ENCODE data around the gene FRRS1.
"Not testable (repeated sequence)": the region's sequence is repeated elsewhere in the genome, so short reads cannot be mapped to it uniquely, and the experiment has no call there.

FRRS1 gene

GRCh38 chr1:99766378-99766800 lies at the start of gene FRRS1:
FRRS1 (minus strand) TSS chr1:99766635; CDS start chr1:99748768, 17,867 bp downstream.
- DNase-seq (ENCODE audit: low spot score) = peak; percentile 67

- DNase-seq (ENCODE audit: low spot score) = no peak
Measured at GRCh38 chr1:99814373-99814900, 48.0 kb upstream of the FRRS1 start.

- DNase-seq (ENCODE audit: low spot score) = no peak
Measured at GRCh38 chr1:99811747-99812146, 45.3 kb upstream of the FRRS1 start.

- no peak for DNase-seq (ENCODE audit: low spot score)
Measured at GRCh38 chr1:99811075-99811474, 44.6 kb upstream of the FRRS1 start.

GRCh38 chr1:99808391-99809115 lies 42.1 kb upstream of the FRRS1 start:
- no peak for DNase-seq (ENCODE audit: low spot score)

- DNase-seq (ENCODE audit: low spot score) = no peak
Measured at GRCh38 chr1:99806882-99807281, 40.4 kb upstream of the FRRS1 start.

GRCh38 chr1:99801584-99801983 lies 35.1 kb upstream of the FRRS1 start:
- no peak for DNase-seq (ENCODE audit: low spot score)

- DNase-seq (ENCODE audit: low spot score) = not testable (repeated sequence)
Measured at GRCh38 chr1:99793861-99794260, 27.4 kb upstream of the FRRS1 start.

GRCh38 chr1:99789715-99790114 lies 23.3 kb upstream of the FRRS1 start:
- no peak for DNase-seq (ENCODE audit: low spot score)

- no peak for DNase-seq (ENCODE audit: low spot score)
Measured at GRCh38 chr1:99788896-99789295, 22.5 kb upstream of the FRRS1 start.

GRCh38 chr1:99786751-99787501 lies 20.5 kb upstream of the FRRS1 start:
- no peak for DNase-seq (ENCODE audit: low spot score)

GRCh38 chr1:99784809-99785255 lies 18.4 kb upstream of the FRRS1 start:
- no peak for DNase-seq (ENCODE audit: low spot score)

- no peak for DNase-seq (ENCODE audit: low spot score)
Measured at GRCh38 chr1:99784143-99784542, 17.7 kb upstream of the FRRS1 start.

GRCh38 chr1:99782920-99783319 lies 16.5 kb upstream of the FRRS1 start:
- DNase-seq (ENCODE audit: low spot score) = no peak

- no peak for DNase-seq (ENCODE audit: low spot score)
Measured at GRCh38 chr1:99782397-99782796, 16.0 kb upstream of the FRRS1 start.

GRCh38 chr1:99781798-99782197 lies 15.4 kb upstream of the FRRS1 start:
- DNase-seq (ENCODE audit: low spot score) = no peak

GRCh38 chr1:99777752-99778151 lies 11.3 kb upstream of the FRRS1 start:
- DNase-seq (ENCODE audit: low spot score) = no peak

- DNase-seq (ENCODE audit: low spot score) = no peak
Measured at GRCh38 chr1:99776120-99776519, 9.7 kb upstream of the FRRS1 start.

GRCh38 chr1:99772809-99773208 lies 6.4 kb upstream of the FRRS1 start:
- no peak for DNase-seq (ENCODE audit: low spot score)

GRCh38 chr1:99771513-99771918 lies 5.1 kb upstream of the FRRS1 start:
- no peak for DNase-seq (ENCODE audit: low spot score)

- DNase-seq (ENCODE audit: low spot score) = no peak
Measured at GRCh38 chr1:99768524-99769245, 2.2 kb upstream of the FRRS1 start.

- DNase-seq (ENCODE audit: low spot score) = no peak
Measured at GRCh38 chr1:99768104-99768503, 1.7 kb upstream of the FRRS1 start.
